WTC11 (cell line): ENCODE measurements around the gene NCSTN. TPM values are rescaled to one million over a fixed set of nuclear protein-coding genes. Genes with fewer than 3 reads are reported as not detected.

Experiments
- ATAC-seq: fragments of 200-7000 bp; cut with Tn5 transposase; 2 replicates; pipeline ENCODE4 v1.10.0; 2021; ENCODE audit warnings: mild to moderate bottlenecking, moderate library complexity
- CTCF ChIA-PET: fragments of 300-600 bp; sonication (Branson Sonifier 250); formaldehyde crosslinking; loops from one replicate; lab custom pipeline; 2021; ENCODE audit warnings: antibody characterized with exemption; lab: Charles Lee
- POLR2A ChIA-PET: fragments of 350-600 bp; sonication (Branson Sonifier 250); formaldehyde crosslinking; loops from one replicate; lab custom pipeline; 2021; ENCODE audit warnings: antibody characterized with exemption; lab: Charles Lee
- DNase-seq: peaks from one replicate; pipeline ENCODE4 v3.0.0; 2021; ENCODE audit warnings: low spot score
- H3K27ac Mint-ChIP-seq: 2 replicates; pipeline ENCODE4 v1.8.0; 2021; ENCODE audit warnings: mixed read lengths
- H3K27me3 Mint-ChIP-seq: 2 replicates; pipeline ENCODE4 v1.8.0; 2021; ENCODE audit warnings: low read depth, mild to moderate bottlenecking, moderate library complexity, mixed read lengths
- H3K36me3 Mint-ChIP-seq: 2 replicates; pipeline ENCODE4 v1.8.0; 2021; ENCODE audit warnings: mixed read lengths
- H3K4me1 Mint-ChIP-seq: 2 replicates; pipeline ENCODE4 v1.8.0; 2022; ENCODE audit warnings: mixed read lengths
- H3K4me3 Mint-ChIP-seq: 2 replicates; pipeline ENCODE4 v1.8.0; 2021; ENCODE audit warnings: mild to moderate bottlenecking, moderate library complexity, mixed read lengths
- H3K9me3 Mint-ChIP-seq: 2 replicates; pipeline ENCODE4 v1.8.0; 2021; ENCODE audit warnings: mixed read lengths
- CBFB ChIP-seq: sonication (generic); formaldehyde crosslinking; IDR thresholded peaks from 2 replicates; pipeline ENCODE4 v1.8.1; 2022; ENCODE audit warnings: mild to moderate bottlenecking, low read depth, missing genetic modification reagents
- CREM ChIP-seq: sonication (generic); formaldehyde crosslinking; IDR thresholded peaks from 2 replicates; pipeline ENCODE4 v1.8.1; 2022; ENCODE audit warnings: mild to moderate bottlenecking, missing genetic modification reagents, moderate library complexity
- E2F5 ChIP-seq: sonication (generic); formaldehyde crosslinking; IDR thresholded peaks from 2 replicates; pipeline ENCODE4 v1.8.1; 2022; ENCODE audit warnings: mild to moderate bottlenecking, moderate library complexity, missing genetic modification reagents
- ERG ChIP-seq: fragments of 250-450 bp; sonication (Bioruptor Pico); IDR thresholded peaks from 2 replicates; pipeline ENCODE4 v1.8.0; 2021; ENCODE audit warnings: mild to moderate bottlenecking
- FOXP1 ChIP-seq: sonication (generic); formaldehyde crosslinking; IDR thresholded peaks from 2 replicates; pipeline ENCODE4 v1.8.0; 2022; ENCODE audit warnings: missing genetic modification reagents, mild to moderate bottlenecking, moderate library complexity, borderline replicate concordance
- JAZF1 ChIP-seq: fragments of 250-450 bp; sonication (Bioruptor Pico); IDR thresholded peaks from 2 replicates; pipeline ENCODE4 v1.9.0; 2021; ENCODE audit warnings: moderate library complexity, mild to moderate bottlenecking, inconsistent platforms
- JUN ChIP-seq: sonication (generic); formaldehyde crosslinking; IDR thresholded peaks from 2 replicates; pipeline ENCODE4 v1.8.0; 2023; ENCODE audit warnings: mild to moderate bottlenecking, missing genetic modification reagents
- MYBL2 ChIP-seq: sonication (generic); formaldehyde crosslinking; IDR thresholded peaks from 2 replicates; pipeline ENCODE4 v1.8.1; 2023; ENCODE audit warnings: mild to moderate bottlenecking, moderate library complexity, missing genetic modification reagents
- PRDM15 ChIP-seq: sonication (generic); formaldehyde crosslinking; IDR thresholded peaks from 2 replicates; pipeline ENCODE4 v1.8.0; 2022; ENCODE audit warnings: missing genetic modification reagents
- PREB ChIP-seq: sonication (generic); formaldehyde crosslinking; IDR thresholded peaks from 2 replicates; pipeline ENCODE4 v1.8.1; 2022; ENCODE audit warnings: mild to moderate bottlenecking, missing genetic modification reagents, moderate library complexity, borderline replicate concordance
- PRRX2 ChIP-seq: fragments of 250-450 bp; sonication (Bioruptor Pico); IDR thresholded peaks from 2 replicates; pipeline ENCODE4 v1.8.0; 2021; ENCODE audit warnings: mild to moderate bottlenecking
- SMAD4 ChIP-seq: sonication (generic); formaldehyde crosslinking; IDR thresholded peaks from 2 replicates; pipeline ENCODE4 v1.8.0; 2022; ENCODE audit warnings: mild to moderate bottlenecking, missing genetic modification reagents
- TEAD1 ChIP-seq: sonication (generic); formaldehyde crosslinking; IDR thresholded peaks from 2 replicates; pipeline ENCODE4 v1.8.0; 2022; ENCODE audit warnings: mild to moderate bottlenecking, missing genetic modification reagents
- USF1 ChIP-seq: sonication (generic); formaldehyde crosslinking; IDR thresholded peaks from 2 replicates; pipeline ENCODE4 v1.8.0; 2022; ENCODE audit warnings: mild to moderate bottlenecking, missing genetic modification reagents
- ZNF121 ChIP-seq: sonication (generic); formaldehyde crosslinking; IDR thresholded peaks from 2 replicates; pipeline ENCODE4 v1.8.0; 2023; ENCODE audit warnings: missing genetic modification reagents
- ZNF232 ChIP-seq: sonication (generic); formaldehyde crosslinking; IDR thresholded peaks from 2 replicates; pipeline ENCODE4 v1.8.0; 2022; ENCODE audit warnings: mild to moderate bottlenecking, missing genetic modification reagents
- ZNF396 ChIP-seq: fragments of 250-450 bp; sonication (Bioruptor Pico); IDR thresholded peaks from 2 replicates; pipeline ENCODE4 v1.8.0; 2021; ENCODE audit warnings: mild to moderate bottlenecking, moderate library complexity, borderline replicate concordance
- ZNF423 ChIP-seq: fragments of 250-450 bp; sonication (Bioruptor Pico); IDR thresholded peaks from 2 replicates; pipeline ENCODE4 v2.1.2; 2022; ENCODE audit warnings: mild to moderate bottlenecking, moderate library complexity
- ZNF425 ChIP-seq: fragments of 250-450 bp; sonication (Bioruptor Pico); conservative IDR thresholded peaks from 2 replicates; pipeline ENCODE4 v1.9.0; 2021; ENCODE audit warnings: mild to moderate bottlenecking
- ZNF512 ChIP-seq: sonication (generic); formaldehyde crosslinking; IDR thresholded peaks from 2 replicates; pipeline ENCODE4 v1.8.1; 2022; ENCODE audit warnings: missing genetic modification reagents, borderline replicate concordance
- total RNA-seq: library from RNA; stranded (reverse); gene quantifications from 3 replicates; pipeline ENCODE4 v1.2.3, GENCODE V29; 2021

The NCSTN gene
- total RNA-seq, 1 experiment from 2014 or later = 72.7 TPM

- no peak for TF ChIP-seq ZNF425 (CRISPR knock-in tag)
- TF ChIP-seq ZNF121 (CRISPR knock-in tag) = no peak
- no peak for TF ChIP-seq CBFB
- TF ChIP-seq FOXP1 (CRISPR knock-in tag) = no peak
- TF ChIP-seq PRRX2 (CRISPR knock-in tag) = no peak
- no peak for TF ChIP-seq JAZF1 (CRISPR knock-in tag)
- TF ChIP-seq TEAD1 = no peak
- TF ChIP-seq ZNF423 (CRISPR knock-in tag) = no peak
- no peak for TF ChIP-seq SMAD4 (CRISPR knock-in tag)
- no peak for TF ChIP-seq JUN (CRISPR knock-in tag)
- no peak for TF ChIP-seq PREB (CRISPR knock-in tag)
- no peak for TF ChIP-seq ZNF396 (CRISPR knock-in tag)
- no peak for TF ChIP-seq MYBL2 (CRISPR knock-in tag)
- TF ChIP-seq E2F5 (CRISPR knock-in tag) = no peak
Observed at GRCh38 chr1:160359559-160360226, 16.5 kb downstream of the NCSTN start (continued).

- no peak for ATAC-seq
- CTCF ChIA-PET = interaction anchor here (0.8 to 9.3 kb wide), 2 partner anchors 16 to 108 kb away, joined by 3 to 108 read pairs; no protein-coding TSS in a partner anchor
- Mint-ChIP-seq H3K27me3 (no peaks in the 10 kb centered on the region), H3K4me3 (no peak overlapping the region), H3K36me3 (peaks cover 42% of the 10 kb centered on the region), H3K27ac (no peak overlapping the region), H3K4me1 (peaks cover 31% of the 10 kb centered on the region), H3K9me3 (no peaks in the 10 kb centered on the region)
- TF ChIP-seq PRDM15 (CRISPR knock-in tag) (no peak), ERG (CRISPR knock-in tag) (no peak), MYBL2 (CRISPR knock-in tag) (no peak), CREM (no peak), ZNF232 (CRISPR knock-in tag) (no peak), ZNF512 (CRISPR knock-in tag) (no peak), PREB (CRISPR knock-in tag) (no peak), USF1 (CRISPR knock-in tag) (no peak)
- POLR2A ChIA-PET = no interaction called here
- no peak for DNase-seq
Observed at GRCh38 chr1:160360227-160360695, 17.1 kb downstream of the NCSTN start.
